KMS-11 (cell line): ENCODE data around the gene SYPL1.

Experiments used
- H2AFZ ChIP-seq: fragments of 200-600 bp; sonication (generic); 2 replicates; pipeline ENCODE4 v1.6.1; 2016; ENCODE audit warnings: antibody characterized with exemption, mixed run types, low read depth
- H3K27ac ChIP-seq: fragments of 200-600 bp; sonication (generic); 2 replicates; pipeline ENCODE4 v1.6.1; 2016; ENCODE audit warnings: mild to moderate bottlenecking, mixed run types
- H3K27me3 ChIP-seq: fragments of 200-600 bp; sonication (generic); 2 replicates; pipeline ENCODE4 v1.6.1; 2017; ENCODE audit warnings: mild to moderate bottlenecking, low read depth, mixed run types, moderate library complexity; ENCODE audit not compliant: insufficient read depth
- H3K36me3 ChIP-seq: fragments of 200-600 bp; sonication (generic); 2 replicates; pipeline ENCODE4 v1.6.1; 2017; ENCODE audit warnings: mild to moderate bottlenecking, mixed run types; ENCODE audit not compliant: insufficient read depth
- H3K4me1 ChIP-seq: fragments of 200-600 bp; sonication (generic); 2 replicates; pipeline ENCODE4 v1.6.1; 2016; ENCODE audit warnings: mild to moderate bottlenecking, low read depth, mixed run types; ENCODE audit not compliant: poor library complexity, severe bottlenecking
- H3K4me2 ChIP-seq: fragments of 200-600 bp; sonication (generic); 2 replicates; pipeline ENCODE4 v1.7.0; 2016; ENCODE audit warnings: mild to moderate bottlenecking, mixed run types
- H3K4me3 ChIP-seq: fragments of 200-600 bp; sonication (generic); IDR thresholded peaks from 2 replicates; pipeline ENCODE4 v1.6.1; 2017; ENCODE audit warnings: low read depth, low read length, mixed read lengths; ENCODE audit not compliant: insufficient read depth
- H3K79me2 ChIP-seq: fragments of 200-600 bp; sonication (generic); 2 replicates; pipeline ENCODE4 v1.6.1; 2016; ENCODE audit warnings: low read depth, mixed run types; ENCODE audit not compliant: insufficient read depth
- H3K9ac ChIP-seq: fragments of 200-600 bp; sonication (generic); 2 replicates; pipeline ENCODE4 v1.6.1; 2016; ENCODE audit warnings: mild to moderate bottlenecking, mixed run types
- H4K20me1 ChIP-seq: fragments of 200-600 bp; sonication (generic); 2 replicates; pipeline ENCODE4 v1.6.1; 2016; ENCODE audit warnings: mild to moderate bottlenecking, mixed run types; ENCODE audit not compliant: insufficient read depth
- TF ChIP-seq, protein P1 (sequence below): fragments of 200-600 bp; sonication (generic); conservative IDR thresholded peaks from 2 replicates; pipeline ENCODE4 v1.6.1; 2017; ENCODE audit warnings: low read depth, mild to moderate bottlenecking, antibody characterized with exemption, low read length, moderate library complexity, mixed read lengths

Gene SYPL1

DNA sequence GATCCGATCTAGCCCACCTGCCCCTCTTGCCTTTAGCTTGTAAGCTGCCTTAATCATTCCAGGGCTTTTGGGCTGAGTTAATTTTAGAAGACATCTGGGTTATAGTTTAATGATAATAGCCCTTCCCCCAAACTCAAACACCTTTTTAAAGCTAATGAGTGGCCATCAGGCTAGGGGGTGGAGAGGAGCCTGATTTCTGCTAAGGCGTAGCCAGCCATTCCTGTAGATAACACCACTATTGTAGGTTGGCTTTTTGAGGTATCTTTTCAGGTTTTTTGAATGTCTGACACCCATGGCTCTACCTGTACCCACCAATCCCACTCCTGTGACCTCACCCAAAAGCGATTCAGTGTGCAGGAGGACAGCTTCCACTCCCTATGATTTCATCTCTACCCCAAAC lies 7.6 kb upstream of the SYPL1 start:
- H4K20me1 ChIP-seq: no peaks in the 10 kb centered on the region

DNA sequence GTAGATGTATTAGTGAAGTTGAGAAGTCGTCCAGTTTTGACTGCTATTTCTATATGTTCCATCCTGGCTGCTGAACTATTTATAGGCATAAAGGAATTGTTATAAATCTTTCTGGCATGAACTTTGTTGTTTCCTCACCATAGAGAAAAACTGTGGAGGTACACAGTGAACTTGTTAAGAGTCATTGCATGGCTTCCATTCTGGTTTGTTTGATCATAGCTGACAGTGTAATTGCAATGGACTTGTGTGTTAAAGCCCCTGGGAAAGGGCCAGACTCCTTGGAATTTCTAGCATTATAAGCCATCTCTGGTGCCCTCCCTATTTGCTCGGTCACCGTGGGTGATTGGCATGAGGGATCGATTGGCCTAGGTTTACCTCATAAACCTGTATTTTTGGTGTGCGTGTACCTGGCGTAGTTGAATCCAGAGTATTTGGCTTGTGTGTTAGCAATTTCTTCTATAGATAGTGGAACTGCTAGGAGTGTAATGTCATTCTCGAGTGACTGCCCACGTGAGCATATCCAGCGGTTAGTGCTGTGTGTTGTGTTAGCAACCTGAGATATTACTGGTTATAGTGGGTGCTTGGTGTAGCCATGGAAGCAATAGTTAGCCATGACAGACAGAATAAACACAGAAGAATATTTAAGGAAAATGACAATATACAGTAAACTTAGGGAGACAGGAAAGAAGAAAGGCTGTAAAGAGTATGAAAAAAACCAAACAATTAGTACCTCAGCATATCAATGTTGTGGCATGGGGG lies 5.9 kb upstream of the SYPL1 start:
- no peak overlapping the region for H3K9ac ChIP-seq
- H3K4me1 ChIP-seq: peaks cover 2% of the 10 kb centered on the region
- no peak overlapping the region for H3K4me3 ChIP-seq
- H3K27ac ChIP-seq: no peak overlapping the region
- no peak overlapping the region for H3K4me2 ChIP-seq
- TF ChIP-seq, protein P1, sequence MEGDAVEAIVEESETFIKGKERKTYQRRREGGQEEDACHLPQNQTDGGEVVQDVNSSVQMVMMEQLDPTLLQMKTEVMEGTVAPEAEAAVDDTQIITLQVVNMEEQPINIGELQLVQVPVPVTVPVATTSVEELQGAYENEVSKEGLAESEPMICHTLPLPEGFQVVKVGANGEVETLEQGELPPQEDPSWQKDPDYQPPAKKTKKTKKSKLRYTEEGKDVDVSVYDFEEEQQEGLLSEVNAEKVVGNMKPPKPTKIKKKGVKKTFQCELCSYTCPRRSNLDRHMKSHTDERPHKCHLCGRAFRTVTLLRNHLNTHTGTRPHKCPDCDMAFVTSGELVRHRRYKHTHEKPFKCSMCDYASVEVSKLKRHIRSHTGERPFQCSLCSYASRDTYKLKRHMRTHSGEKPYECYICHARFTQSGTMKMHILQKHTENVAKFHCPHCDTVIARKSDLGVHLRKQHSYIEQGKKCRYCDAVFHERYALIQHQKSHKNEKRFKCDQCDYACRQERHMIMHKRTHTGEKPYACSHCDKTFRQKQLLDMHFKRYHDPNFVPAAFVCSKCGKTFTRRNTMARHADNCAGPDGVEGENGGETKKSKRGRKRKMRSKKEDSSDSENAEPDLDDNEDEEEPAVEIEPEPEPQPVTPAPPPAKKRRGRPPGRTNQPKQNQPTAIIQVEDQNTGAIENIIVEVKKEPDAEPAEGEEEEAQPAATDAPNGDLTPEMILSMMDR: no peak
- no peaks in the 10 kb centered on the region for H4K20me1 ChIP-seq
- no peak overlapping the region for H2AFZ ChIP-seq
- H3K36me3 ChIP-seq: no peaks in the 10 kb centered on the region
- no peaks in the 10 kb centered on the region for H3K79me2 ChIP-seq
- no peaks in the 10 kb centered on the region for H3K27me3 ChIP-seq

More for the DNA sequence above, 7.6 kb upstream of the SYPL1 start:
- H3K27ac ChIP-seq: no peak overlapping the region
- H3K4me1 ChIP-seq: no peaks in the 10 kb centered on the region
- H3K4me2 ChIP-seq: no peak overlapping the region
- no peak overlapping the region for H3K9ac ChIP-seq
- TF ChIP-seq, protein P1: no peak
- no peaks in the 10 kb centered on the region for H3K36me3 ChIP-seq
- H3K4me3 ChIP-seq: no peak overlapping the region
- no peak overlapping the region for H2AFZ ChIP-seq
- H3K27me3 ChIP-seq: no peaks in the 10 kb centered on the region
- H3K79me2 ChIP-seq: no peaks in the 10 kb centered on the region

DNA sequence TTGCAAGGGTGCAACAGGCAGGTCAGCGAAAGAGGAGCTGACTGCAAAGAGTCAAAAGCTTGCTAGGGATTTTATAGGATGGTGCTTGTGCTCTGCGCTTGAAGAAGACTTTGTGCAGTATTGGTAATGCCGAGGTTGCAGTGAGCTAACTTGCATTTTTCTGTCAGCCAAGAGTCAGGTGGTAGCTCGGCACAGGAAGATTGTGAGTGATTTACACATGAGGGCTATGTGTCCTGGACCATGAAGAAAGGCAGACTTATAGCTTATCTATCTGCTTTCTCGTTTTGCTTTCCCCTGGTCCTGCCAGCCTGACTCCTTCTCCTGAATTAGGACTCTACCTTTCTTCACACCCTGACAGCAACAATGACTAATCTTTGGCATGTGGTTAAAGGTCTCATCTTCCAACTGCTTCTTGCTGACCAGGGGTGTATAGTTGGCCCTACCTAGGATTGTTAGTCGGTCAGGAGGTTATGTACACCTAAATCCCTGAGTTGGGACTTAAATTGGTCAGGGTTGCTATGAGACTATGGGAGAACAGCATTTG lies 4.1 kb upstream of the SYPL1 start:
- Histone ChIP-seq H3K9ac (no peak overlapping the region), H4K20me1 (no peaks in the 10 kb centered on the region), H3K27me3 (no peaks in the 10 kb centered on the region), H3K4me3 (no peak overlapping the region), H2AFZ (no peak overlapping the region), H3K4me2 (no peak overlapping the region), H3K27ac (no peak overlapping the region), H3K36me3 (no peaks in the 10 kb centered on the region), H3K79me2 (peaks cover 5% of the 10 kb centered on the region; the same call in 1 of the 2 replicates), H3K4me1 (peaks cover 9% of the 10 kb centered on the region)
- TF ChIP-seq, protein P1: no peak

DNA sequence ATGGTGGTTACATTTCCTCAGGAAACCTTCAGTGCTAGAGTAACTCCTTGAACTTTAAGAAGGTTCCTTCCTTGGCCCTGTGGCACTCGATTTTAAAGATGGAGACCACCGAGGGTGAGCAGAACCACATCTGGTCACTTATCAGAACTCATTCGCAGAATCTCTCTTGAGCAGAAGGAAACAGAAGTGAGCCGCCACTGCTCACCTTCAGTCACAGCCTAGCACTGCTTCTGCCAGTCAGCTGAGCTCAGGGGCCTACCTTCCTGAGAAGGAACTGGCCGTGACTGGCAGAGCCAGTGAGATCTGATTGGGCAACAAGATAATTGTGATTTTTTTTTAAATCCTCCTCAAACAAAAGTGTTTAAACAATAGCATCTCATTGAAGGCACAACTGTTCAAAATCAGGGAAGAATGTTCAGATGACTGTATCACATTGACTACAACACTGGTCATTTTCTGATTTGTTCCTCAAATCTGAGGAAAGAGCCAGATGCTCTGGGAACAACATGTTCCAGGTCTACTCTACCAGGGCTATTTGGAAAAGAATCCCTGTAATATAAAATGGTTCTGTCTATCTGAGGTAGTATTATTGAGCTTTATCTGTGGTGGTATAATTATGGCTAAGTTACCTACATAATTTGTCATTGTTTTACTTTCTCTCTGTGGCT lies 2.7 kb upstream of the SYPL1 start:
- Histone ChIP-seq H3K27ac (no peak overlapping the region), H3K9ac (no peak overlapping the region), H2AFZ (no peak overlapping the region), H4K20me1 (no peaks in the 10 kb centered on the region), H3K36me3 (no peaks in the 10 kb centered on the region), H3K79me2 (peaks cover 17% of the 10 kb centered on the region), H3K4me2 (no peak overlapping the region), H3K4me3 (no peak overlapping the region), H3K4me1 (peaks cover 23% of the 10 kb centered on the region), H3K27me3 (no peaks in the 10 kb centered on the region)
- TF ChIP-seq, protein P1: no peak
